Stimulated activated CD8-positive, alpha-beta memory T cell treated with anti-CD3 and anti-CD28 coated beads, Interleukin-2, amount 100 ng/mL, for 48 hours (primary cell): Measurements from ENCODE around the gene PLSCR5.

Experiments
- DNase-seq, 2 donors: peaks; one replicate each; pipeline ENCODE4 v3.0.0-alpha.2; 2020; ENCODE audit warnings: low read depth in 2 of 2

PLSCR5 gene

GRCh38 chr3:146585156-146585555, 20.0 kb downstream of the PLSCR5 start:
- DNase-seq, result no peak

GRCh38 chr3:146581951-146582467, 23.1 kb downstream of the PLSCR5 start:
- DNase-seq, result no peak

- no peak for DNase-seq
Observed at GRCh38 chr3:146581080-146581601, 24.0 kb downstream of the PLSCR5 start.

- DNase-seq, result no peak
Observed at GRCh38 chr3:146577662-146578061, 27.5 kb downstream of the PLSCR5 start.

- DNase-seq, result no peak
Observed at GRCh38 chr3:146575636-146576035, 29.5 kb downstream of the PLSCR5 start.

GRCh38 chr3:146574173-146574572, 31.0 kb downstream of the PLSCR5 start:
- DNase-seq, result no peak

GRCh38 chr3:146569314-146569713, 35.8 kb downstream of the PLSCR5 start:
- DNase-seq, result no peak

DNA sequence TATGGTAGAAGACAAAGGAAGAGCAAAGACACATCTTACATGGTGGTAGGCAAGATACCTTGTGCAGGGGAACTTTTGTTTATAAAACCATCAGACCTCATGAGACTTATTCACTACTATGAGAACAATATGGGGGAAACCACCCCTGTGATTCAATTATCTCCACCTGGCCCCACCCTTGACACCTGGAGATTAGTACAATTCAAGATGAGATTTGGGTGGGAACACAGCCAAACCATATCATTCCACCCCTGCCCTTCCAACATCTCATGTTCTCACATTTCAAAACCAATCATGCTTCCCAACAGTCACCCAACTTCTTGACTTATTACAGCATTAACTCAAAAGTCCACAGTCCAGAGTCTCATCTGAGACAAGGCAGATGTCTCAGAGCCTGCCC, 39.0 kb downstream of the PLSCR5 start:
- no peak for DNase-seq

- no peak for DNase-seq
Observed at GRCh38 chr3:146561879-146562278, 43.3 kb downstream of the PLSCR5 start.

GRCh38 chr3:146561463-146561862, 43.7 kb downstream of the PLSCR5 start:
- DNase-seq, result no peak

- DNase-seq, result no peak
Observed at GRCh38 chr3:146560678-146561077, 44.5 kb downstream of the PLSCR5 start.

DNA sequence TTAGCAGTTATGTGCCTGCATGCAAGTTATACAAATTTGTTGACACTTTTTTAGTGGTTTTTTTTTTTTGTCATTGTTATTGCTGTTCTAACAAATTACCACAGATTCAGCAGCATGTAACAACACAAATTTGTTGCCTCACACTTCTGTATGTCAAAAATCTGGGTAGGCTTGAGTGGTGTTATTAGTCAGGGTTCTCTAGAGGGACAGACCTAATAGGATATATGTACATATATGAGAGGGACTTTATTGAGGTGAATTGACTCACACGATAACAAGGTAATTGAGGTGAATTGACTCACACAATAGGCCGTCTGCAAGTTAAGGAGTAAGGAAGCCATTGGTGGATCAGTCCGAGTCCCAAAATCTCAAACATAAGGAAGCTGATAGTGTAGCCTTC, 45.8 kb downstream of the PLSCR5 start:
- no peak for DNase-seq

- no peak for DNase-seq
Observed at GRCh38 chr3:146558781-146559180, 46.4 kb downstream of the PLSCR5 start.

- no peak for DNase-seq
Observed at GRCh38 chr3:146557745-146558144, 47.4 kb downstream of the PLSCR5 start.

- DNase-seq, result no peak
Observed at GRCh38 chr3:146555311-146555710, 49.8 kb downstream of the PLSCR5 start.

DNA sequence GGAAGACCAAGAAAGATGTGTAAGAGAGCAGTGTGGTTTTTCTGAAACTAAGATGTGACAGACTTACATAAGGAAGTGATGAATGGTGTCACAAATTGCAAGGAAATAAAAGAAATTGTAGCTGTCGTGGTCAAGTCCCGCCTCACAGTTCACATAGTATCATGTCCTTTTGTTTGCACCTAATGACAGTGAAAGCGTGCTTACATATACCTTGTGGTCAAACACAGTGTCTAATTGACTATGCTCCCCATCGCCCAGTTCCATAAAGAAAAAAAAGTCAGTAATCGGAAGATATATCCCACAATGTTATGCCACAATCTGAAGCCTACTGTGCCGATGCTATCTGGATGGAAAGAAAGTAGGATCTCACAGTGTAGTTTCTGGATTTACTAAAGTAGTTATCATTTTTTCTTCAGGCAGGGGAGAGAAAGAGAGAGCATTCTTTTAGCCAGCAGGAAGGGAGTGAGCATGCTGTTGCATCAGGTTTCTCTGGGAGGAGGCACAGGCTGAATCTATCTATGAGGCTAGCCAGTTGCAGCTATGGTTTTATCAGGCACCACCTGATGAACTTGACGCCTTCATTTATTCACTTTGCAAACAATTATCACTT, 50.9 kb downstream of the PLSCR5 start:
- DNase-seq, result no peak

GRCh38 chr3:146550743-146551510, 54.2 kb downstream of the PLSCR5 start:
- DNase-seq, result no peak

GRCh38 chr3:146550070-146550615, 55.0 kb downstream of the PLSCR5 start:
- no peak for DNase-seq

DNA sequence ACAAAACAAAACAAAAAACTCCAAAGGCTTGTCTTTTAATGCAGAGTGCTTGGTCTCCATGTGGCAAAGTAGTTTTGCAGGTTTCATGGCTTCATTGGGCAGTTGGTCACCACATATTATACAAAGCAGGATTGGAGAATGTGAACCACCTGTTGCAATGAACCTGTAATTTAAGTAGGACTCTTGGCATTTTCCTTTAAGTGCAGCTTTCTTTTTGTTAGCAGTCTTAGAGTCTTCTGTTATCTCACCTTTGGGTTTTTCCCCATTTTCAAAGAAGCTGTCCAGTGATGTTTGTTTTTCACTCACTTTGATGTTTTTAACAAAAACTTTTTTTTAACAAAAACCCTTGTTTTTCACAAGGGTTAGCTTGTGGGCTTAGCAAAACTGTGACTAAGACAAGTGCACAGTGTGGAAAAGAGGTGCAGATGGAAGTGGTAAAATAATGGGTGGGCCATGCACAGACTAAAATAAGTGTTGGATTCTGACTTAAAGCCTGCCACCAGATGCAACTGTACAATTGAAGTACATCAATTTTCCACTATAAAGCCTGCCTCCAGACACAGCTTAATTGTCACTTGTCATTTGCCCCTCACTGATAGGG, 57.8 kb downstream of the PLSCR5 start:
- no peak for DNase-seq

- DNase-seq, result no peak
Observed at GRCh38 chr3:146546366-146546965, 58.7 kb downstream of the PLSCR5 start.

- DNase-seq, result no peak
Observed at GRCh38 chr3:146544929-146545528, 60.1 kb downstream of the PLSCR5 start.
